Esophagus muscularis mucosa (tissue), 3 donors: Measurements from ENCODE around the gene APLP2.
"Not testable (repeated sequence)": the region's sequence is repeated elsewhere in the genome, so short reads cannot be mapped to it uniquely, and the experiment has no call there.

Experiments used
- CTCF ChIP-seq, 3 experiments: fragments of 200-600 bp in 2 of 3; fragments of 450-650 bp in 1 of 3; sonication (generic) in 2 of 3; IDR thresholded peaks; one replicate each; pipeline ENCODE4 v1.5.1; 2017 to 2019; ENCODE audit warnings: antibody characterized with exemption in 3 of 3, mild to moderate bottlenecking in 2 of 3, moderate library complexity in 1 of 3
- EP300 ChIP-seq: sonication (generic); formaldehyde crosslinking; IDR thresholded peaks from one replicate; pipeline ENCODE4 v1.6.1; 2017; ENCODE audit warnings: antibody characterized with exemption

- TF ChIP-seq CTCF (IDR thresholded peaks at IDR 0.05); EP300: not testable (repeated sequence)
These were observed 48.1 kb upstream of the APLP2 start for GRCh38 chr11:130021606-130022005.
